Liver (tissue), 9 donors: Measurements from ENCODE around the gene PXDN. TPM values are rescaled to one million over a fixed set of nuclear protein-coding genes. Genes with fewer than 3 reads are reported as not detected.

Source experiments
- DNase-seq: peaks from one replicate; pipeline ENCODE4 v3.0.0-alpha.2; 2017; ENCODE audit warnings: low spot score
- H3K27ac ChIP-seq, 2 donors: one replicate each; pipeline ENCODE4 v1.7.0; 2013; ENCODE audit warnings: inconsistent platforms in 2 of 2, low read length in 2 of 2, control low read depth in 1 of 2, low read depth in 1 of 2, mild to moderate bottlenecking in 1 of 2
- H3K27me3 ChIP-seq, 4 donors: one replicate each; pipeline versions ENCODE4 v1.6.1 to v1.7.0; 2013; ENCODE audit warnings: low read length in 3 of 4, inconsistent platforms in 1 of 4, mild to moderate bottlenecking in 1 of 4, moderate library complexity in 1 of 4; ENCODE audit not compliant: control insufficient read depth in 4 of 4, insufficient read depth in 4 of 4
- H3K36me3 ChIP-seq, 4 donors: one replicate each; pipeline versions ENCODE4 v1.6.1 to v1.7.0; 2013; ENCODE audit warnings: low read length in 3 of 4, mild to moderate bottlenecking in 3 of 4, low read depth in 1 of 4, moderate library complexity in 1 of 4; ENCODE audit not compliant: control insufficient read depth in 4 of 4, insufficient read depth in 3 of 4
- H3K4me1 ChIP-seq, 4 donors: one replicate each; pipeline versions ENCODE4 v1.6.1 to v1.7.0; 2013; ENCODE audit warnings: low read length in 3 of 4, mild to moderate bottlenecking in 3 of 4, moderate library complexity in 1 of 4; ENCODE audit not compliant: control insufficient read depth in 4 of 4, insufficient read depth in 4 of 4
- H3K4me3 ChIP-seq, 3 donors: one replicate each; pipeline versions ENCODE4 v1.6.1 to v1.7.0; 2013; ENCODE audit warnings: low read length in 3 of 3, control low read depth in 1 of 3, low read depth in 1 of 3, mild to moderate bottlenecking in 1 of 3
- H3K9ac ChIP-seq, 2 donors: one replicate each; pipeline ENCODE4 v1.7.0; 2013; ENCODE audit warnings: low read length in 2 of 2, mild to moderate bottlenecking in 2 of 2, moderate library complexity in 2 of 2, control low read depth in 1 of 2, low read depth in 1 of 2
- H3K9me3 ChIP-seq, 4 donors: one replicate each; pipeline versions ENCODE4 v1.6.1 to v1.7.0; 2013; ENCODE audit warnings: low read length in 3 of 4; ENCODE audit not compliant: control insufficient read depth in 4 of 4
- ATF3 ChIP-seq: IDR thresholded peaks from 2 replicates; pipeline ENCODE4 v1.6.1; 2016; ENCODE audit warnings: antibody characterized with exemption
- EGR1 ChIP-seq, 2 donors: IDR thresholded peaks; 2 replicates each; pipeline ENCODE4 v1.6.1; 2016 to 2018; ENCODE audit warnings: antibody characterized with exemption in 2 of 2, low read depth in 2 of 2
- GABPA ChIP-seq, 2 donors: IDR thresholded peaks in 1 of 2; conservative IDR thresholded peaks in 1 of 2; 2 replicates each; pipeline ENCODE4 v1.6.1; 2016; ENCODE audit warnings: antibody characterized with exemption in 2 of 2, mild to moderate bottlenecking in 1 of 2, moderate library complexity in 1 of 2
- HNF4G ChIP-seq: IDR thresholded peaks from 2 replicates; pipeline ENCODE4 v1.6.1; 2016; ENCODE audit warnings: antibody characterized with exemption
- MAX ChIP-seq: IDR thresholded peaks from 2 replicates; pipeline ENCODE4 v1.6.1; 2016; ENCODE audit warnings: antibody characterized with exemption
- NR2F2 ChIP-seq: IDR thresholded peaks from 2 replicates; pipeline ENCODE4 v1.6.1; 2016; ENCODE audit warnings: antibody characterized with exemption
- RAD21 ChIP-seq, 2 donors: IDR thresholded peaks; 2 replicates each; pipeline ENCODE4 v1.6.1; 2016; ENCODE audit warnings: antibody characterized with exemption in 2 of 2, mild to moderate bottlenecking in 2 of 2
- REST ChIP-seq: IDR thresholded peaks from 2 replicates; pipeline ENCODE4 v1.6.1; 2016; ENCODE audit warnings: antibody characterized with exemption, mild to moderate bottlenecking
- RXRA ChIP-seq, 2 donors: IDR thresholded peaks; 2 replicates each; pipeline ENCODE4 v1.6.1; 2017 to 2018; ENCODE audit warnings: antibody characterized with exemption in 2 of 2, mild to moderate bottlenecking in 1 of 2
- SP1 ChIP-seq: IDR thresholded peaks from 2 replicates; pipeline ENCODE4 v1.6.1; 2018; ENCODE audit warnings: antibody characterized with exemption, mild to moderate bottlenecking
- TAF1 ChIP-seq: conservative IDR thresholded peaks from 2 replicates; pipeline ENCODE4 v1.6.1; 2016; ENCODE audit warnings: antibody characterized with exemption, mild to moderate bottlenecking
- ZBTB33 ChIP-seq: IDR thresholded peaks from 2 replicates; pipeline ENCODE4 v1.6.1; 2016; ENCODE audit warnings: antibody characterized with exemption
- WGBS: extraction: QIAGEN DNeasy Blood & Tissue Kit; methylation state at CpG from one replicate; pipeline ENCODE4 v1.1.7; 2013; 5-methylcytosine and 5-hydroxymethylcytosine counted together
- polyA plus RNA-seq, 2 donors: library from polyadenylated mRNA; stranded (reverse) in 1 of 2; unstranded in 1 of 2; fragments of 200-250 nt in 1 of 2; fragments of >200 nt in 1 of 2; fragmentation: Nextera tagmentation in 1 of 2; extraction: Ambion mirVana in 1 of 2; gene quantifications; one replicate each; pipeline versions ENCODE4 v1.2.1 to v1.2.3, GENCODE V29; 2013 to 2015
- total RNA-seq, 2 donors: library from RNA; depleted of rRNA; stranded (reverse); fragments of >200 nt; gene quantifications; one replicate each; pipeline ENCODE4 v1.2.3, GENCODE V29; 2014
- donor health status: healthy.
- donor health status: healthy.
- donor health status: healthy.
- donor health status: healthy.
- donor health status: healthy.

The PXDN gene
- total and polyA plus RNA-seq, 4 donors: 4.2 to 21.5 (median 16.9) TPM

- no peaks in the 10 kb centered on the region for H3K4me1 ChIP-seq
- 80% methylated on average over 17 of the region's 17 CpGs for WGBS
- H3K9me3 ChIP-seq: no peaks in the 10 kb centered on the region
- H3K27me3 ChIP-seq: no peaks in the 10 kb centered on the region
- H3K4me3 ChIP-seq: no peak overlapping the region
- H3K27ac ChIP-seq: no peak overlapping the region
- no peak overlapping the region for H3K9ac ChIP-seq
- no peak for TF ChIP-seq SP1
- TF ChIP-seq GABPA (IDR thresholded peaks at IDR 0.05 in 1 of 2, conservative IDR thresholded peaks at IDR 0.05 in 1 of 2): no peak
- no peak for DNase-seq
- no peaks in the 10 kb centered on the region for H3K36me3 ChIP-seq
Observed at GRCh38 chr2:1640301-1641135, 103.8 kb downstream of the PXDN start.

- H3K27ac ChIP-seq: no peak overlapping the region
- DNase-seq: no peak
- no peaks in the 10 kb centered on the region for H3K4me1 ChIP-seq
- no peaks in the 10 kb centered on the region for H3K27me3 ChIP-seq
- H3K9ac ChIP-seq: no peak overlapping the region
- no peaks in the 10 kb centered on the region for H3K36me3 ChIP-seq
- WGBS: 87% methylated on average over 25 of the region's 25 CpGs
- TF ChIP-seq NR2F2 (no peak), SP1 (no peak), REST (no peak), ZBTB33 (no peak), EGR1 (IDR thresholded peaks at IDR 0.05; ENCODE audit: low read depth in 2 of 2) (no peak), MAX (no peak), RXRA (IDR thresholded peaks at IDR 0.05) (no peak), HNF4G (no peak), RAD21 (IDR thresholded peaks at IDR 0.05) (no peak), GABPA (IDR thresholded peaks at IDR 0.05 in 1 of 2, conservative IDR thresholded peaks at IDR 0.05 in 1 of 2) (no peak), ATF3 (no peak), TAF1 (no peak)
- no peak overlapping the region for H3K4me3 ChIP-seq
- no peaks in the 10 kb centered on the region for H3K9me3 ChIP-seq
Observed at GRCh38 chr2:1639086-1639858, 105.0 kb downstream of the PXDN start.
